ENCODE measurements around the gene RPS2.

The RPS2 gene

GRCh38 chr16:1993731-1994131 is 29.1 kb upstream of the RPS2 start:
- no peak for TF ChIP-seq SNAI2 (CRISPR knock-in tag; IDR thresholded peaks at IDR 0.05)
- TF ChIP-seq TOX (CRISPR knock-in tag; IDR thresholded peaks at IDR 0.05; ENCODE audit: borderline replicate concordance) = no peak
- no peak for TF ChIP-seq TCF4 (CRISPR knock-in tag; IDR thresholded peaks at IDR 0.05; ENCODE audit: borderline replicate concordance)
- TF ChIP-seq OSR1 (CRISPR knock-in tag; IDR thresholded peaks at IDR 0.05) = no peak
- no peak for TF ChIP-seq PATZ1 (CRISPR knock-in tag; IDR thresholded peaks at IDR 0.05; ENCODE audit: borderline replicate concordance)
- no peak for TF ChIP-seq CSDC2 (CRISPR knock-in tag; IDR thresholded peaks at IDR 0.05)
- TF ChIP-seq, protein P1, sequence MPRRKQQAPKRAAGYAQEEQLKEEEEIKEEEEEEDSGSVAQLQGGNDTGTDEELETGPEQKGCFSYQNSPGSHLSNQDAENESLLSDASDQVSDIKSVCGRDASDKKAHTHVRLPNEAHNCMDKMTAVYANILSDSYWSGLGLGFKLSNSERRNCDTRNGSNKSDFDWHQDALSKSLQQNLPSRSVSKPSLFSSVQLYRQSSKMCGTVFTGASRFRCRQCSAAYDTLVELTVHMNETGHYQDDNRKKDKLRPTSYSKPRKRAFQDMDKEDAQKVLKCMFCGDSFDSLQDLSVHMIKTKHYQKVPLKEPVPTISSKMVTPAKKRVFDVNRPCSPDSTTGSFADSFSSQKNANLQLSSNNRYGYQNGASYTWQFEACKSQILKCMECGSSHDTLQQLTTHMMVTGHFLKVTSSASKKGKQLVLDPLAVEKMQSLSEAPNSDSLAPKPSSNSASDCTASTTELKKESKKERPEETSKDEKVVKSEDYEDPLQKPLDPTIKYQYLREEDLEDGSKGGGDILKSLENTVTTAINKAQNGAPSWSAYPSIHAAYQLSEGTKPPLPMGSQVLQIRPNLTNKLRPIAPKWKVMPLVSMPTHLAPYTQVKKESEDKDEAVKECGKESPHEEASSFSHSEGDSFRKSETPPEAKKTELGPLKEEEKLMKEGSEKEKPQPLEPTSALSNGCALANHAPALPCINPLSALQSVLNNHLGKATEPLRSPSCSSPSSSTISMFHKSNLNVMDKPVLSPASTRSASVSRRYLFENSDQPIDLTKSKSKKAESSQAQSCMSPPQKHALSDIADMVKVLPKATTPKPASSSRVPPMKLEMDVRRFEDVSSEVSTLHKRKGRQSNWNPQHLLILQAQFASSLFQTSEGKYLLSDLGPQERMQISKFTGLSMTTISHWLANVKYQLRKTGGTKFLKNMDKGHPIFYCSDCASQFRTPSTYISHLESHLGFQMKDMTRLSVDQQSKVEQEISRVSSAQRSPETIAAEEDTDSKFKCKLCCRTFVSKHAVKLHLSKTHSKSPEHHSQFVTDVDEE (CRISPR knock-in tag; IDR thresholded peaks at IDR 0.05) = no peak
- no peak for TF ChIP-seq ARNTL (CRISPR knock-in tag; IDR thresholded peaks at IDR 0.05; ENCODE audit: borderline replicate concordance, low read depth)
- no peak for TF ChIP-seq ZNF565 (CRISPR knock-in tag; conservative IDR thresholded peaks at IDR 0.05; ENCODE audit: low read depth)
- no peak for TF ChIP-seq CREB5 (CRISPR knock-in tag; IDR thresholded peaks at IDR 0.05; ENCODE audit: low read depth)
- TF ChIP-seq PPARA (CRISPR knock-in tag; IDR thresholded peaks at IDR 0.05; ENCODE audit: borderline replicate concordance) = no peak
- no peak for TF ChIP-seq POU6F1 (CRISPR knock-in tag; IDR thresholded peaks at IDR 0.05; ENCODE audit: borderline replicate concordance, low read depth)
- TF ChIP-seq BACH2 (CRISPR knock-in tag; IDR thresholded peaks at IDR 0.05; ENCODE audit: borderline replicate concordance) = no peak
- TF ChIP-seq, protein P2, sequence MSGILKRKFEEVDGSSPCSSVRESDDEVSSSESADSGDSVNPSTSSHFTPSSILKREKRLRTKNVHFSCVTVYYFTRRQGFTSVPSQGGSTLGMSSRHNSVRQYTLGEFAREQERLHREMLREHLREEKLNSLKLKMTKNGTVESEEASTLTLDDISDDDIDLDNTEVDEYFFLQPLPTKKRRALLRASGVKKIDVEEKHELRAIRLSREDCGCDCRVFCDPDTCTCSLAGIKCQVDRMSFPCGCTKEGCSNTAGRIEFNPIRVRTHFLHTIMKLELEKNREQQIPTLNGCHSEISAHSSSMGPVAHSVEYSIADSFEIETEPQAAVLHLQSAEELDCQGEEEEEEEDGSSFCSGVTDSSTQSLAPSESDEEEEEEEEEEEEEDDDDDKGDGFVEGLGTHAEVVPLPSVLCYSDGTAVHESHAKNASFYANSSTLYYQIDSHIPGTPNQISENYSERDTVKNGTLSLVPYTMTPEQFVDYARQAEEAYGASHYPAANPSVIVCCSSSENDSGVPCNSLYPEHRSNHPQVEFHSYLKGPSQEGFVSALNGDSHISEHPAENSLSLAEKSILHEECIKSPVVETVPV (CRISPR knock-in tag; IDR thresholded peaks at IDR 0.05) = no peak
- TF ChIP-seq ESRRG (CRISPR knock-in tag; IDR thresholded peaks at IDR 0.05) = no peak
- TF ChIP-seq ZNF70 (CRISPR knock-in tag; IDR thresholded peaks at IDR 0.05) = no peak
- TF ChIP-seq ZNF8 (CRISPR knock-in tag; IDR thresholded peaks at IDR 0.05) = no peak
- no peak for TF ChIP-seq ZC3H10 (CRISPR knock-in tag; IDR thresholded peaks at IDR 0.05)
- no peak for TF ChIP-seq RARB (CRISPR knock-in tag; IDR thresholded peaks at IDR 0.05)
- TF ChIP-seq ISL1 (CRISPR knock-in tag; IDR thresholded peaks at IDR 0.05) = no peak
- no peak for ATAC-seq

GRCh38 chr16:1992704-1993317 is 28.2 kb upstream of the RPS2 start:
- ATAC-seq = no peak

More at GRCh38 chr16:1992704-1993317, 28.2 kb upstream of the RPS2 start:
- TF ChIP-seq ZC3H10 (CRISPR knock-in tag; IDR thresholded peaks at IDR 0.05) (no peak), ZNF70 (CRISPR knock-in tag; IDR thresholded peaks at IDR 0.05) (no peak), ZNF8 (CRISPR knock-in tag; IDR thresholded peaks at IDR 0.05) (no peak), BACH2 (CRISPR knock-in tag; IDR thresholded peaks at IDR 0.05; ENCODE audit: borderline replicate concordance) (no peak), TCF4 (CRISPR knock-in tag; IDR thresholded peaks at IDR 0.05; ENCODE audit: borderline replicate concordance) (no peak), PATZ1 (CRISPR knock-in tag; IDR thresholded peaks at IDR 0.05; ENCODE audit: borderline replicate concordance) (no peak), ISL1 (CRISPR knock-in tag; IDR thresholded peaks at IDR 0.05) (no peak), OSR1 (CRISPR knock-in tag; IDR thresholded peaks at IDR 0.05) (no peak), ZFP3 (CRISPR knock-in tag; IDR thresholded peaks at IDR 0.05) (no peak), CREB5 (CRISPR knock-in tag; IDR thresholded peaks at IDR 0.05; ENCODE audit: low read depth) (no peak)
- TF ChIP-seq, protein P1 (CRISPR knock-in tag; IDR thresholded peaks at IDR 0.05) = no peak

Data from SK-N-SH treated with all-trans-retinoic acid at 6 μM for 48 hours (cell line).